ENCODE data around the gene BBOX1. TPM values are rescaled to one million over a fixed set of nuclear protein-coding genes. Genes with fewer than 3 reads are reported as not detected.
"Not testable (repeated sequence)": the region's sequence is repeated elsewhere in the genome, so short reads cannot be mapped to it uniquely, and the experiment has no call there.

Gene BBOX1, protein sequence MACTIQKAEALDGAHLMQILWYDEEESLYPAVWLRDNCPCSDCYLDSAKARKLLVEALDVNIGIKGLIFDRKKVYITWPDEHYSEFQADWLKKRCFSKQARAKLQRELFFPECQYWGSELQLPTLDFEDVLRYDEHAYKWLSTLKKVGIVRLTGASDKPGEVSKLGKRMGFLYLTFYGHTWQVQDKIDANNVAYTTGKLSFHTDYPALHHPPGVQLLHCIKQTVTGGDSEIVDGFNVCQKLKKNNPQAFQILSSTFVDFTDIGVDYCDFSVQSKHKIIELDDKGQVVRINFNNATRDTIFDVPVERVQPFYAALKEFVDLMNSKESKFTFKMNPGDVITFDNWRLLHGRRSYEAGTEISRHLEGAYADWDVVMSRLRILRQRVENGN
- total RNA-seq: not detected

DNA sequence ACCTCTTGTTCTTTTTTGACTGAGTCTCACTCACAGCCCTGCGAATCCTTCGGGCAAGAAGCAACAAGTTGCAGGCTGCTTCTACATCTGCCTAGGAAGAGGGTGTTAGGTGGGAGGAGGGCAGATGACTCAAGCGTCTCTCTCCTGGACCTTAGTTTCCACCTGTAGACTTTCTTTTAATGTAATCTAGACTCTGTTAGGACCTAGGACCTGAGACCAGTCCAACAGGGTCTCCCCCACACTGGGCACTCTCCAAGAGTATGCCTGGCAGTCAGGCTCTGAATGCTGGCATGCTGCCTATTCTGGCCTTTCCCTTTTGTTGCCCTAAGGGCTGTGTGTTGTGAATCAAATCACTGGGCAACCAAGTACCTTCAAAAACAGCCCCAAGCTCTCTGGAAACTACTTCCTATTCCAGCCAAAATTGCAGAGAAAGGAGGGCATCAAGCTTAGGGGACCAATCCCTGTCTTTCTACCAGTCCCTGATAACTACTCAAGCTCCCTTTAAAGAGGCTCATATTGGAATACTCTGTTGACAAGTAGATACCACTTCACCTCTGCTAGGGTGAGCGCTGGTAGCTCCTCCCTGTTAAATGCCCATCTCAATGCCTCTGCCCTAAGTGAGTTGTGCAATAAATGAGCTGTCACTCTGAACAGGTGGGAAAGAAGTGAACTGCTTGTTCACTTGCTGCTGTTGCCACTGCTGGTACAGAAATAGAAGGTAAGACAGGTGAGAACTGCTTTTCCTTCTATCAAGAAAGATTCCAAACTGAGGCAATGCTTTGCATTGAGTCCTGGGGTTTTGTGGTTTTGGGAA is at the start of gene BBOX1:
BBOX1 (plus strand) TSS at position 514 of the 814 bp plus-strand sequence. CDS start 14,616 bp downstream, outside the sequence.
- DNase-seq: no peak
- H3K4me3 Mint-ChIP-seq: no peak within 1 kb of the TSS
- peaks cover 19% of the 10 kb centered on the region for H3K9me3 Mint-ChIP-seq
- no peaks in the 10 kb centered on the region for H3K36me3 Mint-ChIP-seq
- no peaks in the 10 kb centered on the region for H3K27me3 Mint-ChIP-seq
- H3K4me1 Mint-ChIP-seq: no peaks in the 10 kb centered on the region
- no peak within 1 kb of the TSS for H3K27ac Mint-ChIP-seq

DNA sequence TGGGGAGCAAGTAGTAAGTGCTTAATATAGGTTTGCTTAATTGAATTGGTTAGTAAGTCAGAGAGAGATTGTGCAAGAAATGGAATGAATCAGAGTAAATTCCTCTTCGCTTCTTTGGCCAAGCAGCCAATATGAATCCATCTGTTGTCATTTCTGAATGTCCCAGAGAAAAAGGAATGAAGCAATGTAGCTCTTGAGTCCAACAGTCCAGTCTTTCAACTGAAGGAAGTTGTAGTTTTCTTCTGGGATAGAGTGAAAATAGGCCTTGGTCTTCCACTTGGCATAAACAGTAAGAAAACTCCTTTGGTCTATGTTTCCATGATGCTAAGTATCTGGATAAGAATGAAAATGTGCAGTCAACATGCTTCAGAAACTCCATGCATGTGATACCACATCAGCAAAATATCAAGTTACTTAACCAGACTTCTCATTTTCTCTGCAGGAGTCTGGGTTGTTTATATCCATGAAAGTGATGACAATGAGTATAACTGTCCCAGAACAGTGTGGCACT is 48.5 kb upstream of the BBOX1 start:
- Mint-ChIP-seq H3K4me3 (no peak overlapping the region), H3K9me3 (no peaks in the 10 kb centered on the region), H3K27me3 (peaks cover 6% of the 10 kb centered on the region), H3K27ac (no peak overlapping the region), H3K4me1 (no peaks in the 10 kb centered on the region), H3K36me3 (no peaks in the 10 kb centered on the region)
- DNase-seq: no peak

DNA sequence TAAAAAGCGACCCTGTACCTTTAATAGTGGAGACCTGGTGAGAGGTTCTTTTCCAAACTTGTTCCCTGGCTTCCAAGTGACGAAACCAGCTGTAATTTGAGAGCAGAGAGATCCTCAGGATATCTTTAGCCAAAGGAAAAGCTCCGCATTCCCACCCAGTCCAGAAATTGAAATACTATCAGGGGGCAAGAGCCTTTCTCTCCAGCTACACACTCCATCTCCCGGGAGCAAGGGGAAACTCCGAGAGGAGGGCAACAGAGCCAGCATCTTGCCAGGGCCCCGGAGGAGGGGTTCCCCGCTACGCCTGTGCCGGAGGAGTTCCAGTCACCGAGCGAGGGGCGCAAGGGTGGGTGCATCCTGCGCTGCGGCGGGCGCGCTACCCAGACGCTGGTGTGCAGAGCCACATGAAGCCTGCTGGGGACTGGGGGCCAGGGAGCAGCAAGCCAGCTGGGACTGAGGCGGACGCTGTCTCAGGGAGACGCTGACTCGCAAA is 46.6 kb upstream of the BBOX1 start, which contains the start of gene FIBIN:
FIBIN (plus strand) TSS at position 148 of the 493 bp plus-strand sequence. CDS start 415 bp downstream, outside the sequence.
- Mint-ChIP-seq H3K27me3 (peaks cover 6% of the 10 kb centered on the region), H3K27ac (no peak within 1 kb of the TSS), H3K36me3 (no peaks in the 10 kb centered on the region), H3K9me3 (no peaks in the 10 kb centered on the region), H3K4me3 (no peak within 1 kb of the TSS), H3K4me1 (no peaks in the 10 kb centered on the region)
- no peak for DNase-seq

DNA sequence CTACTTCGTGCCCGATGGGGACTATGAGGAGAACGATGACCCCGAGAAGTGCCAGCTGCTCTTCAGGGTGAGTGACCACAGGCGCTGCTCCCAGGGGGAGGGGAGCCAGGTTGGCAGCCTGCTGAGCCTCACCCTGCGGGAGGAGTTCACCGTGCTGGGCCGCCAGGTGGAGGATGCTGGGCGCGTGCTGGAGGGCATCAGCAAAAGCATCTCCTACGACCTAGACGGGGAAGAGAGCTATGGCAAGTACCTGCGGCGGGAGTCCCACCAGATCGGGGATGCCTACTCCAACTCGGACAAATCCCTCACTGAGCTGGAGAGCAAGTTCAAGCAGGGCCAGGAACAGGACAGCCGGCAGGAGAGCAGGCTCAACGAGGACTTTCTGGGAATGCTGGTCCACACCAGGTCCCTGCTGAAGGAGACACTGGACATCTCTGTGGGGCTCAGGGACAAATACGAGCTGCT is 46.0 kb upstream of the BBOX1 start:
- Mint-ChIP-seq H3K36me3 (no peaks in the 10 kb centered on the region), H3K27ac (no peak overlapping the region), H3K4me1 (no peaks in the 10 kb centered on the region), H3K4me3 (no peak overlapping the region), H3K9me3 (no peaks in the 10 kb centered on the region), H3K27me3 (peaks cover 6% of the 10 kb centered on the region)
- DNase-seq: no peak

DNA sequence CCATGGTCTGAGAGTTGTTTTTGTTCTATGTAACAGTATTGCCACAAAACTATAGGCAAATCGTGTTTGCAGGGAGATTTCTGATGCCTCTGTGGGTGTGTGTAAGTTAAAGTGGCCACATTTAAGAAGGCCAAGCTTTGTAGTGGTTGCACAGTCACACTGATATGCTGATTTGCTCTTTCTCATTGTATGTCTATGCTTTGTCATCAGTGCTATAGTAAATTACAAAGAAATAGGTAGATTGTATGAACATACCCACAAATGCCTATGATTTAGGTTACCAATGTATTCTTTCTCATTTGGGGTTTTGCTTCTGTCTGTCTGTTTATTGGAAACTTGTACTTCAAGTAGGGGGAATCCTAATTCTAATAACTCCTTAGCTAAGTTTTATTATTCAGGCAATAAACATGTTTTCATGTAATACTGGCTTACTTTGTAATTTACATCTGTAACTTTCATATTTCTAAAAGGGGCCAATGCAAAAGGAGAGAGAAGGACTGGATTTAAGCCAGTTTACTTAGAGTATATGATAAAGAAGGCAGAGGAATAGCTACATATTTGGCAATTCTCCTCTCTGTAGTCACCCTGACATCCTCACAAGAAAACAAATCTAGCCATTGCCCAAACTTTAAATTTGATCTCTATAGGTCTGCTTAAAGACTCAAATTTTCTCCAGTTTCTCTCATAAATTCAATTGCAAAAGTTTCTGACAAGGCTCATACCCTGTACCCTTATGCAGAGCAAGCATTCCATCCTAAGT is 44.7 kb upstream of the BBOX1 start:
- Mint-ChIP-seq H3K4me1 (no peaks in the 10 kb centered on the region), H3K36me3 (no peaks in the 10 kb centered on the region), H3K27me3 (peaks cover 6% of the 10 kb centered on the region), H3K27ac (no peak overlapping the region), H3K9me3 (no peaks in the 10 kb centered on the region), H3K4me3 (no peak overlapping the region)
- no peak for DNase-seq

DNA sequence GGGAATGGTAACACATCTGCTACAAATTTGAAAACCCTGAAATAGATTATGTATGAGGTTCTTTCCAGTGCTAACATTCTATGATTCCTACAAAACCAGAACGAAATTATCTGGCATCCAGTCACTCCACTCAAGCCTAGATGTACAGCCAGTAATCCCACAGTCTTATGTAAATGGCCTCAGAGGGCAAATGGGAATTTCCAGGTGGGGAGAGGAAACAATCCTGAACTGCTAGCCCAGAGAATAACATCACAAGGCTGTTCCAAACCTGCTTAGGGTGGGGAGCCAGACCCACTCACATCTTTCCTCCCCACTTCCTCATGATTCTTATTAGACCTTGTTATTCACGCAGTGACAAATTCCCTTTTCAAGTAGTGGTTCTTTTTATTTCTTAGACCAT is 43.2 kb upstream of the BBOX1 start:
- H3K4me1 Mint-ChIP-seq: no peaks in the 10 kb centered on the region
- H3K9me3 Mint-ChIP-seq: no peaks in the 10 kb centered on the region
- H3K27ac Mint-ChIP-seq: no peak overlapping the region
- no peak for DNase-seq
- peaks cover 6% of the 10 kb centered on the region for H3K27me3 Mint-ChIP-seq
- no peaks in the 10 kb centered on the region for H3K36me3 Mint-ChIP-seq
- no peak overlapping the region for H3K4me3 Mint-ChIP-seq

DNA sequence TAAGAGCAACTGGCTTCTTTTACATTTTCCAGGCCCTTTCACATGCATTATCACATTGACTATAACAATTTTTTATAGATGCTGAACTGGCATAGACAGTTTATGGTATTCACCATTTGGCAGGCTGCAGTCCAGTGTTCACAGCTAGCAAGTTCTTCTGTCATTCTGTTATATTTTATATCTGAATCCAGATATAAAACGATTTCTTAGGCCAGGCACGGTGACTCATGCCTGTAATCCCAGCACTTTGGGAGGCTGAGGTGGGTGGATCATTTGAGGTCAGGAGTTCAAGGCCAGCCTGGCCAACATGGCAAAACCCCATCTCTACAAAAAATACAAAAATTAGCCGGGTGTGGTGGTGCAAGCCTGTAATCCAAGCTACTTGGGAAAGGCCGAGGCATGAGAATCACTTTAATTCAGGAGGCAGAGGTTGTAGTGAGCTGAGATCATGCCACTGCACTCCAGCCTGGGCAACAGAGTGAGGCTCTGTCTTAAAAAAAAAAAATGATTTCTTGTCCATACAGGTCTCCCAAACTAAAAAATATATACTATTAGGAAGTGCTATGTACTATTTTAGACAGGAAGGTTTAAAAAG is 39.4 kb upstream of the BBOX1 start:
- H3K27ac Mint-ChIP-seq, H3K4me3 Mint-ChIP-seq, DNase-seq, H3K36me3 Mint-ChIP-seq, H3K4me1 Mint-ChIP-seq, H3K9me3 Mint-ChIP-seq, H3K27me3 Mint-ChIP-seq: not testable (repeated sequence)

DNA sequence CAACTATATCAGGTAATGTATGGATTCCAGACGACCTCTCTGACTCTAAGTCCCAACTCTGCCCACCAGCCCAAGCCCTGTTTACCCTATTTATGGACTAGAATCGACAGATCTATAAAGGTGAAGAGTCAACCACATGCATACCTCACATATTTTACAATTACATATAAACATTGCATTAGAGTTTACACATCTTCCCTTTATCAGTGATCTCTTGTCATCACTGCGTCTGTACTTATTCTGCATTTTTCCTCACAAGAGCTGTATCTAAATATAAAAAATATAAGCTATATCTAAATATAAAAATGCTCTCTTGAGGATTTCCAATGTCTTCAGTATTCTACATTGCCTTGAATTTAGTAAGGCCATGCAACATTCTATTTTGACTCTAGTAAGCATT is 38.2 kb upstream of the BBOX1 start:
- DNase-seq: no peak
- Mint-ChIP-seq H3K27ac (no peak overlapping the region), H3K27me3 (no peaks in the 10 kb centered on the region), H3K4me3 (no peak overlapping the region), H3K36me3 (no peaks in the 10 kb centered on the region), H3K4me1 (no peaks in the 10 kb centered on the region), H3K9me3 (no peaks in the 10 kb centered on the region)

DNA sequence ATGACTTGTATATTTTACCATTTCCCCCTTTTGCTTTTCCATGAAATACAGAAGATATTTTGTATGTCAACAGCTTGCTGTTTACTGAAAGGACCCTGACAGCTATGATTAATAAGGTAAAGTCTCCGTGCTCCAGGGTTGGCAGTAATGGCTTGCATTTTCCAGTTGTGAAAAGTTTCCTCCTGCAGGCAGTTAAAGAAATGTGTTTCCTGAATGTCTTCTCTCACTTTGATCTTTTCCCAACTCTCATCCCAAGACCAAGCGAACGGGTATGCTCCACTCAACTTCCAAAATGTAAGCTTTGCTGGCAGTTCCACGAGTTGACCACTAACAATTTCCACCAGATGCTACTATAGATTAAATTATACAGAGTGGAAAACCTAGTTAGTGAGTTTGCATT is 37.8 kb upstream of the BBOX1 start:
- no peaks in the 10 kb centered on the region for H3K4me1 Mint-ChIP-seq
- H3K36me3 Mint-ChIP-seq: no peaks in the 10 kb centered on the region
- DNase-seq: no peak
- H3K9me3 Mint-ChIP-seq: no peaks in the 10 kb centered on the region
- H3K27me3 Mint-ChIP-seq: no peaks in the 10 kb centered on the region
- H3K4me3 Mint-ChIP-seq: no peak overlapping the region
- H3K27ac Mint-ChIP-seq: no peak overlapping the region

DNA sequence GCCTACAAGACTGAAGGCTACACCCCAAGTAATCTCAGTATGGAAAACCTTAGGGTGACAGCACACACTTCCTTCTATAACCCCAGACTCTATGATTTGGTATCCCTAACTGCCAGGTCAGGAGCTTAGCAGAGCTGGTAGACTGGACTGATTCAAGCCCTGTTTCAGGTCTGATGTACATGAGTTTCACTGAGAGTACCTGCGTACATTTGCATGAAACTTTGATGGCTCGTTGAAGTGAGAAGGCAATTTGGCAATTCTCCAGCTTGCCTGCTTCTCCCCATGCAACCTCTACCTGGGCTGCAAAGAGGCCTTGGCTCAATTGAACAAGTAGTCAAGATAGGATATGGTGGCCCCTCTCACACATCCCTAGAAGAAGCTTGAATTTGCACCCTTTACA is 36.5 kb upstream of the BBOX1 start:
- Mint-ChIP-seq H3K27me3 (no peaks in the 10 kb centered on the region), H3K4me1 (no peaks in the 10 kb centered on the region), H3K4me3 (no peak overlapping the region), H3K9me3 (no peaks in the 10 kb centered on the region), H3K27ac (no peak overlapping the region), H3K36me3 (no peaks in the 10 kb centered on the region)
- no peak for DNase-seq

DNA sequence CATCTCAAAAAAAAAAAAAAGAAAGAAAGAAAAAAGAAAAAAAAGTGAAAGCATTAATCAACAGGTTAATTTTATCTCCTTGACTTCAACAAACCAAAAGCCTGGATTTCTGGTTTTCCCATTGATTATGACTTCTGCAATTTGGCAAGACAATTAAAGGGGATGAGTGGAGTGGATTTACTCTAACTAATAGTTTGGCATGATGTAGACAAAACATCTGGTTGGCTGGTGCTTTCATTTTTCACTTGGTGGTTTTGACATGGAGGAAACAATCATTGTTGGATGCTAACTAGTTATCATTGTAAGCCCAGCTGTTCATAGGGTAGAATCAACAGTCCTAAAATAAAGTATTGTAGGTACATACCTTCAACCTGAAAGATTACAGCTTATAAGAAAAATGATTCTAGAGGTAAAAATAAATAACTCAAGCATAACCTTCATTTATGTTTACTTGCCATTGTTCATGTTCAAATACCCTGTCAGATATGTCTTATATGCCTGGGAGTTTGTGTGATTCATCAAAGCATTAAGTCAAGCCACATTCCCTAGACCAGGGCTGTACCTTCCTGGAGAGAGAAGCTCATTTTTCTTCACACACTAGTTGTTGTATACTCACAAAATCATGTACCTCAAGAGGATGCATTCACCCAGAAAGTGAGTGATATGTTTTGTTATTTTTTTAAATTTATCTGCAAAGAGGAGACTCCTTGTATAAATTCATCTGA is 31.6 kb upstream of the BBOX1 start:
- H3K36me3 Mint-ChIP-seq: no peaks in the 10 kb centered on the region
- no peak overlapping the region for H3K4me3 Mint-ChIP-seq
- no peaks in the 10 kb centered on the region for H3K27me3 Mint-ChIP-seq
- no peaks in the 10 kb centered on the region for H3K4me1 Mint-ChIP-seq
- H3K9me3 Mint-ChIP-seq: peaks cover 2% of the 10 kb centered on the region
- no peak for DNase-seq
- H3K27ac Mint-ChIP-seq: no peak overlapping the region

DNA sequence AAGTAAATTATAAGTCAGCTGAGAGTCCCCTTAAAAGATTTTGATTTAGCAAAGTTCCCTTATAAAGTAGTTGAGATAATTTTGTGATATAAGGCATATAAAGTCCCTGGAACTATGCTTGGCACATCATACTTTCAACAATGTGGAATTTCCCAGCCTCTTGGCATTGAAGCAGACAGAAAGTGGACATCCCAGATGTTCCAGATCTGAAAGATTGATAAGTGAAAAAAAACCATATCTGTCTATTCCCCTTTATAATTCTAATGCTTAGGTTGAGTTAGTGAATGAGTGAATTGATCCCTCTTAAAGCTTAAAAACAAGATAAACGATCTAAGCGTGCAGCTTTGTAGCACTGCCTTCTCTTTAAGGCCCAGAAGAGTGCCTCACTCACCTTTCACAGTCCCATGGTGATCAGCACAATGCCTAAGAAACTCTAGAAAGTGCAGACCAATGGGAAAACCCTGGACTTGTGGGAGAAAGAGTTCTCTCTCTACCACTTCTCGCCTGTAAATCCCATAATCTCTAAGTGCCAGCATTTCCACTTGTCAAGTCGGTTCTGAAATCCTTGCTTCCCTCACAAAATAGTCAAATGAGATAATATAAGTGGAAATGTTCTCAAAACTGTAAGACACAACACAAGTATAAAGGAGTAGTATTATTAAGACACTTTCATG is 28.9 kb upstream of the BBOX1 start:
- Mint-ChIP-seq H3K4me1 (no peaks in the 10 kb centered on the region), H3K9me3 (peaks cover 2% of the 10 kb centered on the region), H3K4me3 (no peak overlapping the region), H3K27ac (no peak overlapping the region), H3K36me3 (no peaks in the 10 kb centered on the region), H3K27me3 (no peaks in the 10 kb centered on the region)
- DNase-seq: no peak

DNA sequence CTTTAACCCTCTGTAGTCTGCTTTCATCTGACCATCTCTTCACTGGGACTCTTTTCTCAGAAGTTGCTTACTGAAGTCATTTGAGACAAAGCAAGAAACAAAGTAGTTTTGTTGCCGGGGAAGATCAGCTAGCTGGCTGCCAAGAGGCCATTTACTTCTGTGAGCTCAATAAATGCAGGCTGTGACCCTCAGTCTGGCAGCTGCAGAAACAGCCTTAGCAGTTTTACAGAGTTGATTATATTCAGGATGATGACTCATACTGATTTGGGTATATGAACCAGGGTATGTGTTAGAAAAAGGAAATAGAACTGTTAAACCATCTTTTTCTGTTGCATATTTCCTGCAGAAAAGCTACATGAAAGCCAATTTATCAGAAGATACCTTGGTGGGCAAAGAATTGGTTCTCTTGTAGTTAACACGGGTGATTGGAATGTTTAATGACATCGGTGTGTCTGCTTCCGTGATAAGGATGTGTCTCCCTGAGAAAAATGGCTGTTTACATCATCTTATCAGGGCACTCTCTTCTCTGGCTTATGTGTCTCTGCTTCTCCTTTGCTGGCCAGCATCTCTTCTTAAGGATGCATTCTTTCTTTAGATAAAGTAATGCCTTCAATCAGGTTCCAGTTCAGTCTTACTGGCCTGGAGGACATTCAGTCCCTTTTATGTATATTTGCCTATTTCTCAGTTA is 28.2 kb upstream of the BBOX1 start:
- Mint-ChIP-seq H3K4me1 (no peaks in the 10 kb centered on the region), H3K36me3 (no peaks in the 10 kb centered on the region), H3K9me3 (peaks cover 2% of the 10 kb centered on the region), H3K27me3 (no peaks in the 10 kb centered on the region), H3K27ac (no peak overlapping the region), H3K4me3 (no peak overlapping the region)
- DNase-seq: no peak
